Body of pancreas (tissue), 4 donors: Measurements from ENCODE around the gene NDUFS1. TPM values are rescaled to one million over a fixed set of nuclear protein-coding genes. Genes with fewer than 3 reads are reported as not detected.
"Not testable (repeated sequence)": the region's sequence is repeated elsewhere in the genome, so short reads cannot be mapped to it uniquely, and the experiment has no call there.

ENCODE experiments used
- ATAC-seq: fragments of 150-250 bp; one replicate; pipeline ENCODE4 v1.9.1; 2016
- DNase-seq, 4 donors: peaks; one replicate each; pipeline ENCODE4 v3.0.0-alpha.2; 2019
- H3K27ac ChIP-seq, 4 donors: fragments of 200-600 bp; sonication (generic); 1 replicate in 3 of 4; 2 replicates in 1 of 4; pipeline versions ENCODE4 v1.5.1 to v1.6.1; 2016 to 2019; ENCODE audit warnings: mild to moderate bottlenecking in 1 of 4, mixed read lengths in 1 of 4, moderate library complexity in 1 of 4
- H3K27me3 ChIP-seq, 2 donors: fragments of 200-600 bp; sonication (generic); one replicate each; pipeline ENCODE4 v1.6.0; 2016; ENCODE audit warnings: mild to moderate bottlenecking in 1 of 2
- H3K36me3 ChIP-seq, 2 donors: fragments of 200-600 bp; sonication (generic); replicated peaks in 1 of 2; 2 replicates each; pipeline ENCODE4 v1.5.1; 2016; ENCODE audit warnings: low read depth in 2 of 2; ENCODE audit not compliant: insufficient read depth in 1 of 2
- H3K4me1 ChIP-seq: fragments of 200-600 bp; sonication (generic); one replicate; pipeline ENCODE4 v1.6.0; 2016
- H3K4me3 ChIP-seq, 2 donors: fragments of 200-600 bp; sonication (generic); 1 replicate in 1 of 2; 2 replicates in 1 of 2; pipeline ENCODE4 v1.5.1; 2016 to 2019
- H3K9me3 ChIP-seq, 3 donors: fragments of 200-600 bp; sonication (generic); 1 replicate in 2 of 3; 2 replicates in 1 of 3; pipeline ENCODE4 v1.5.1; 2016
- CTCF ChIP-seq, 7 experiments: fragments of 450-650 bp in 4 of 7; fragments of 200-600 bp in 3 of 7; sonication (generic) in 3 of 7; IDR thresholded peaks; one replicate each; pipeline ENCODE4 v1.5.1; 2016 to 2019; ENCODE audit warnings: antibody characterized with exemption in 7 of 7
- POLR2A ChIP-seq, 3 donors: fragments of 450-650 bp; IDR thresholded peaks; one replicate each; pipeline ENCODE4 v1.6.1; 2016; ENCODE audit warnings: antibody characterized with exemption in 3 of 3, mild to moderate bottlenecking in 2 of 3
- WGBS, 2 donors: methylation state at CpG; one replicate each; pipeline ENCODE4 v1.1.5; 2017; 5-methylcytosine and 5-hydroxymethylcytosine counted together
- intact Hi-C: fragments of 100-400 bp; cut with DNase I; formaldehyde crosslinking; loops from one replicate; pipeline ENCODE4 v1.15.1; 2023
- total RNA-seq, 2 donors: library from RNA; depleted of rRNA; stranded (reverse); fragments of >200 nt; gene quantifications; one replicate each; pipeline ENCODE4 v1.1.0, GENCODE V29; 2016

Gene NDUFS1
- total RNA-seq, 2 donors from 2014 or later, result 18.7 to 24.1 TPM

- Histone ChIP-seq H3K27ac (no peak overlapping the region), H3K9me3 (no peaks in the 10 kb centered on the region), H3K36me3 (no peaks in the 10 kb centered on the region), H3K4me1 (no peaks in the 10 kb centered on the region), H3K4me3 (no peak overlapping the region), H3K27me3 (no peaks in the 10 kb centered on the region)
- TF ChIP-seq CTCF (IDR thresholded peaks at IDR 0.05), result no peak
- TF ChIP-seq POLR2A (IDR thresholded peaks at IDR 0.05), result no peak
- DNase-seq (no peak), ATAC-seq (no peak)
- 72 to 75% methylated on average over 3 of the region's 3 CpGs for WGBS, 2 donors
- intact Hi-C loops, result no loop called here
These were observed 17.7 kb upstream of the NDUFS1 start for GRCh38 chr2:206176901-206177300.

GRCh38 chr2:206176121-206176520 lies 16.9 kb upstream of the NDUFS1 start:
- ATAC-seq (no peak), DNase-seq (no peak)
- 82 to 100% methylated on average over 2 of the region's 2 CpGs for WGBS, 2 donors
- no peaks in the 10 kb centered on the region for H3K9me3 ChIP-seq
- no peaks in the 10 kb centered on the region for H3K27me3 ChIP-seq
- H3K4me3 ChIP-seq, result no peak overlapping the region
- no peak for TF ChIP-seq POLR2A (IDR thresholded peaks at IDR 0.05)
- no peak for TF ChIP-seq CTCF (IDR thresholded peaks at IDR 0.05)
- no peaks in the 10 kb centered on the region for H3K4me1 ChIP-seq
- no peaks in the 10 kb centered on the region for H3K36me3 ChIP-seq
- intact Hi-C loops, result no loop called here
- no peak overlapping the region for H3K27ac ChIP-seq

GRCh38 chr2:206173147-206173546 lies 13.9 kb upstream of the NDUFS1 start:
- Histone ChIP-seq H3K36me3 (no peaks in the 10 kb centered on the region), H3K27ac (no peak overlapping the region), H3K9me3 (no peaks in the 10 kb centered on the region), H3K4me1 (no peaks in the 10 kb centered on the region), H3K4me3 (no peak overlapping the region), H3K27me3 (no peaks in the 10 kb centered on the region)
- 93% methylated on average over 4 of the region's 4 CpGs for WGBS, 2 donors
- intact Hi-C loops, result no loop called here
- TF ChIP-seq CTCF (IDR thresholded peaks at IDR 0.05) (no peak), POLR2A (IDR thresholded peaks at IDR 0.05) (no peak)
- ATAC-seq, result no peak
- no peak for DNase-seq

- H3K27ac ChIP-seq, DNase-seq: not testable (repeated sequence)
- WGBS, 2 donors, result 94% methylated on average over 20 of the region's 52 CpGs; no CpG with 5 or more reads in 1 of the 2 donors
These were observed 12.6 kb upstream of the NDUFS1 start for GRCh38 chr2:206171624-206172397.

DNA sequence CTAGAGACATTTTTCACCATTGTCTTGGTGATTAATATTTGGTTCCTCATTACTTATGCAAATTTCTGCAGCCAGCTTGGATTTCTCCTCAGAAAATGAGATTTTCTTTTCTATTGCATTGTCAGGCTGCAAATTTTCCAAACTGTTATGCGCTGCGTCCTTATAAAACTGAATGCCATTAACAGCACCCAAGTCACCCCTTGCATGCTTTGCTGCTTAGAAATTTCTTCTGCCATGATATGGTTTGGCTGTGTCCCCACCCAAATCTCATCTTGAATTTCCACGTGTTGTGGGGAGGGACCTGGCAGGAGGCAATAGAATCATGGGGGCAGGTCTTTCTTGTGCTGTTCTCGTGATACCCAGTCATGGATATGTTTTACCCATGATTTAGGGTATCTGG lies 9.0 kb upstream of the NDUFS1 start:
- H3K36me3 ChIP-seq, DNase-seq, H3K4me1 ChIP-seq, ATAC-seq, H3K4me3 ChIP-seq, H3K27ac ChIP-seq, H3K27me3 ChIP-seq, H3K9me3 ChIP-seq, intact Hi-C loops: not testable (repeated sequence)
- 94 to 96% methylated on average over 4 of the region's 4 CpGs for WGBS, 2 donors

More at GRCh38 chr2:206171624-206172397, 12.6 kb upstream of the NDUFS1 start:
- ATAC-seq, H3K9me3 ChIP-seq, H3K27me3 ChIP-seq, H3K36me3 ChIP-seq, H3K4me3 ChIP-seq, intact Hi-C loops, H3K4me1 ChIP-seq: not testable (repeated sequence)
